SHP77 (cell line): Measurements from ENCODE around the gene RAI1.

Experiments used
- DNase-seq, 2 experiments: peaks; one replicate each; lab custom pipeline; 2025; lab: John Stamatoyannopoulos, UW

RAI1 gene

GRCh38 chr17:17786998-17787397 lies 105.7 kb downstream of the RAI1 start:
- no peak for DNase-seq

GRCh38 chr17:17787568-17787967 lies 106.3 kb downstream of the RAI1 start:
- DNase-seq: no peak

- no peak for DNase-seq
These were observed 107.7 kb downstream of the RAI1 start for GRCh38 chr17:17788967-17789366.

- no peak for DNase-seq
These were observed 108.2 kb downstream of the RAI1 start for GRCh38 chr17:17789410-17789809.

- DNase-seq: no peak
These were observed 108.8 kb downstream of the RAI1 start for GRCh38 chr17:17789828-17790636.

GRCh38 chr17:17790637-17791464 lies 109.6 kb downstream of the RAI1 start:
- no peak for DNase-seq

GRCh38 chr17:17792037-17792550 lies 110.8 kb downstream of the RAI1 start:
- no peak for DNase-seq

- DNase-seq: peak in 1 of 2 experiments; percentile 30
These were observed 111.5 kb downstream of the RAI1 start for GRCh38 chr17:17792551-17793377.

GRCh38 chr17:17793378-17794214 lies 112.3 kb downstream of the RAI1 start:
- DNase-seq: no peak

- no peak for DNase-seq
These were observed 113.1 kb downstream of the RAI1 start for GRCh38 chr17:17794382-17794781.

GRCh38 chr17:17795296-17795695 lies 114.0 kb downstream of the RAI1 start:
- no peak for DNase-seq

GRCh38 chr17:17795946-17796786 lies 114.9 kb downstream of the RAI1 start:
- DNase-seq: no peak

- no peak for DNase-seq
These were observed 115.5 kb downstream of the RAI1 start for GRCh38 chr17:17796787-17797061.

- no peak for DNase-seq
These were observed 116.0 kb downstream of the RAI1 start for GRCh38 chr17:17797119-17797809.

- no peak for DNase-seq
These were observed 116.8 kb downstream of the RAI1 start for GRCh38 chr17:17798010-17798556.

- no peak for DNase-seq
These were observed 117.5 kb downstream of the RAI1 start for GRCh38 chr17:17798573-17799255.

GRCh38 chr17:17800504-17801021 lies 119.3 kb downstream of the RAI1 start:
- no peak for DNase-seq

- no peak for DNase-seq
These were observed 120.7 kb downstream of the RAI1 start for GRCh38 chr17:17801800-17802481.
